ENCODE results near the gene ENGASE.
A peak's percentile ranks its signal among the peaks of the same experiment; 100 is the strongest.

Gene ENGASE

GRCh38 chr17:79096477-79096876 lies 21.9 kb downstream of the ENGASE start:
- DNase-seq: no peak

DNA sequence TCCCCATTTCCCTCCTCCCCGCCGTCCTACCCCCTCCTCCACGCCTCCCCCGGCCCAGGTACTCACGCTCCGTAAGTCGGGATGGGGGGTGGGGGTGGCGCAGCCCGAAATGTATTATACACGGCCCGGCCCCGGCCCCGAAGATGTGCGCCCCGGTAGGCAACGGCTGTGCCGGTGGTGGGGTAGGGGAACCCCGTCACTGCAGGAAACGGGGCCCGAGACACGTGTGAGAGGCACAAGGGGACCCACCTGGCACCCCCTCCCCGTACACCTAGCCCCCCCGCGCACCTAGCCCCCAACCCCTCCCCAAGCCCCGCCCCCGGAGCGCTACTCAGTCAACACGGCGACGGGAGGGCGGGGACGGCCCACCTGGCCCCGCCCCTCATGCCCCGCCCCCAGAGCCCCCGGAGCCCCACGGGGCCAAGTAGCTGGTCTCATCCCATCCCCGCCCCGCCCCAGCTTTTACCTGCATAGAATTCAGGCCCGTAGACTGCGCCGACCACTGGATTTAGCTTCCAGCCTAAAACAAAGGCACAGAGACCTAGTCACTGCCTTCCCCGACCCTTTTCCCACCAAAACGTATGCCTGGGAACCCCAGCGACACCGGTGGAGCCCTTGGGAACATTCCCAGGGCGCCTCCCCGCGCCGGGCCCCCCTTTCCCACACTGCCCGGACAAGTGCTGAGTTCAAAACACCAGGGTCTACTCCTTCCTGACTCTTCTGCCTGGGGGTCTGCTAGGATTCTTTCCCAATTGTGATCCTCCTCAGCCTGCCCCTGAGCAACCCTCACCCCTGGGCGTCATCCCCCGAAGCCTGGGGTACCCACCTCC lies 22.8 kb downstream of the ENGASE start:
- DNase-seq: peak; percentile 14

DNA sequence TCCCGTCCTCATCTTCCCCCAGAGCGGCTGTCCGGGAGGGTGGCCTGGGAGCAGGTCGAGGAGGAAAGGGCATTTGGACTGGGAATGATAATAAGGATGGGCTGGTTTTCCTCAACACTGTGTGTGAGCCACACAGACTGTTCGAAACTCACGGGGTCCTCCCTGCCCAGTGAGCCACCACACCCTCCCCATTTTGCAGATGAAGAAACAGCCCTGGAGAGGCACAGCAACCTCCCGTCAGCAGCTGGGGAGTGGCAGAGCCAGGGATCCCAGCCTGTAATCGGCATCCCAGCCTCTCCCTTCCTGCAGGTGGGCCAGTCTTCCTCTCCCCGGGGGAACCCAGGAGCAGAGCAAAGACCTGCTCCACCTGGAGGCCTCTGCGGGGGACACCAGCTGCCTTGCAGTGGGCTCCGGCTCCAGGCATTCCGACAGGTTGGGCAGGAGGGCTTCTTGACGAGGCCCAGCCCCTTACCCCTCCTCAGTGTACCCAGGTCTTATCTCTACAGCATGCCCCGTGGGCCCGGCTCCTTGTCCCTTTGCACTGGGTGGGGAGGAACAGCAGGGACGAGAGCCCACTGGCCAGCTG lies 23.8 kb downstream of the ENGASE start:
- DNase-seq: no peak

- DNase-seq: no peak
Measured at GRCh38 chr17:79100405-79100804, 25.8 kb downstream of the ENGASE start.

DNA sequence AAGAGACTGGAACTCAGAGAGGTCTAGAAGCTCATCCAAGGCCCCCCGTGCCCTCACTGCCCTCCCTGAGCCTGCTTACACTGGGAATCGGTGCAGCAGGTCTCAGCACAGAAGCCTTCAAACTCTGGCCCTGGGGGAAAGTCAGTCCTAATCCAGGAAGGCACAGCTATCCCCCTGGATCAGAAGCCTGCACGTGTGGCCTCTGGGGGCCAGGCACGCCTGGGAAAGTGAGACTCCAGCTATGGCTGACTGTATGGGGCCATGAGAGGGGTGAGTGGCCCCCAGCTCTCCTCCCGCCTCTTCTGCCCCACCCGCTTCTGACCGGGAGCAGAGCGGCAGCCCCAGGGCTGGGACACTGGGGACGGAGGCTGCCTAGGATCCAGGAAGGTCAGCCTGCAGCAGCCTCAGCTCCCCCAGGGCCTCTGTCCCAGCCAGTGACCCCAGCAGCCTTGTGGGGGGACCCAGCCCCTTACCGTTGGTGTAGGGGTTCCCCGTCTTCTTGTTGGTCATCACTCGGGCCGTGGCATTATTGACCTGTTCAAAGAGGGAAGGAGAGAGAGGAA lies 26.6 kb downstream of the ENGASE start:
- no peak for DNase-seq

DNA sequence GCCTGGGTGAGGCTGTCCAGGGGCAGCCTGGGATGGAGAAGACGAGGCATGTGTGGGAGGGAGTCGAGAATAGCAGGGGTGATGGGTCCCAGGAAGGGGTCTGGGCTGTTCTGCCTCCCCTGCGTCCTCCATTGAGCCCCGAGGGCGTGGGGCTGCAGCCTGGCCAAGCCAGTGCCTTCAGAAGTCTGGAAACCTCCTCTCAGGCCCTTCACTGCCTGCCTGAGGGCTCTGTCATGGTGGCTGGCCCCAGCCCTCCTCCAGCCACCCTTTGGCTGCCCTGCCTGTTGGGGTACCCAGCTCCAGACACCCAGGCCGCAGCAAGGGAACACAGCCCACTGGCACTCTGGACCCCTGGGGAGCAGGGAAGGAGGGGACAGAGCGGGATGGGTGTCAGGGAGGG lies 27.6 kb downstream of the ENGASE start:
- DNase-seq: no peak

GRCh38 chr17:79104898-79105600 lies 30.4 kb downstream of the ENGASE start:
- no peak for DNase-seq

DNA sequence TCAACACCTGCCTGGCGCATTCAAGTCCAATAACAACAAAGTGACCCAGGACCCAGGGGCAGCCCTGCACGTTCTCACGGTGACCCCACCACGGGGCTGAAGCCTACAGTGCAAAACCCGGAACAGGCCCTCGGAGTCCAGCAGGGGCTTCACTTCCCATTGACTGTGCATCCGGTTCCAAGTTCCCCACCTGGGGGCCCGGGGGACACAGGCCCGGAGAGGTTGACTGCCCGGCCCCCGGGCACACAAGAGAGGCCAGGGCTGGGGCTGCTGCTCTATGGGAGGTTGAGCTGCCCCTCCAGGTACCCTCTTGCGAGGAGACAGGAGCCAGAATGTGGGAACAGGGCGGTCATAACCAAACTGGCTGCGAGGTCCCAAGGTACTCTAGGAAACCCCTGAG lies 31.3 kb downstream of the ENGASE start:
- DNase-seq: no peak

DNA sequence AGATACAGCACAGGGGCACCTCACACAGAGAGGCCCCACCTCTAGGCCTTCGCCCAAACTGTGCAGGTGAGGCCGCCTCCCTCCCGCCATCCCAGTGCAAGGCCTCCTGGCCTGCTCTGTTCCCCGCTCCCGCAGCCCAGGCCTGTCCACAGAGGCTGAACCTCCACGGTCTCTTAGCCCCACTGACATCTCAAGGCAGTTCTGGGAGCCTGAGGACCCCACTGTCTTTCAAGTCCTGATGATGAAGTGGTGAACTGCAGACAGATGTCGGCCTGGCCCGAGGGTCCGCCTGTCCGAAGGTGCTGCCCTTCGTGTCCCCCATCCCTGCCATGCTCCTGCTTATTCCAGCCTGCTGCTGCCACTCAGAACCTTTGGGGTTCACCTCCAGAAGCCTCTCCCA lies 32.3 kb downstream of the ENGASE start:
- no peak for DNase-seq

DNA sequence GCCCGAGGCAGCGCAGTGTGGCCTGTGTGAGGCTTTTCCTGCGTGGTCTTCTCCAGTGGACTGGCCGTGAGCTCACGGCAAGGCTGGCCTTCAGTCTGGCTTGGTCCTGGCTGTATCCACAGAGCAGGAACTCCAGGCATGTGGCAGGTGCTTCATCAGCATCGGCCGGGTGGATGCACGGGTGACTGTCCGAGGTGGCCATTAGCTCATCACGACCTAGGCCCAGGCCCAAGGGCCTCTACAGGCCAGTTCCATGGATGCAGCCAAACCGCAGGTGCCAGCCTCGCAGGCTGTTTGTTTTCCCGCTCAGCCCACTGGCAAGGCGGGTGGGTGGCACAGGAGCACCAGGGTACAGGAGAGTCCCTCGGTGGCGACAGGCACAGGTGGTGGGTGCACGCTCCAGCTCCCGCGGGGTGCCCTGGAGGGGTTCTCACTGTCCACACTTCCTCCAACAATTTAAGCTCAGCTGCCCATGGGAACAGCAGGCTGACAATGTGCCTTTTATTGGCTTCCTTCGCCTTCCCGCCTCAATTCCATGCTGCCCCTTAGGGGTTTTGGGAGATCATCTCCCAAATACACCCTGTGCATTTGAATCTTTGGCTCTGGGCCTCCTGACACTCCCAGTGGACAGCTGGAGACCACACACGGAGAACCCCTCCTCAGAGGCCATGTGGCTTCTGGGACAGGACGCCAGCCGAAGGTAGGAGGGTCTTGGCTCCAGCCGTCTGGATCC lies 33.0 kb downstream of the ENGASE start:
- DNase-seq: no peak

DNA sequence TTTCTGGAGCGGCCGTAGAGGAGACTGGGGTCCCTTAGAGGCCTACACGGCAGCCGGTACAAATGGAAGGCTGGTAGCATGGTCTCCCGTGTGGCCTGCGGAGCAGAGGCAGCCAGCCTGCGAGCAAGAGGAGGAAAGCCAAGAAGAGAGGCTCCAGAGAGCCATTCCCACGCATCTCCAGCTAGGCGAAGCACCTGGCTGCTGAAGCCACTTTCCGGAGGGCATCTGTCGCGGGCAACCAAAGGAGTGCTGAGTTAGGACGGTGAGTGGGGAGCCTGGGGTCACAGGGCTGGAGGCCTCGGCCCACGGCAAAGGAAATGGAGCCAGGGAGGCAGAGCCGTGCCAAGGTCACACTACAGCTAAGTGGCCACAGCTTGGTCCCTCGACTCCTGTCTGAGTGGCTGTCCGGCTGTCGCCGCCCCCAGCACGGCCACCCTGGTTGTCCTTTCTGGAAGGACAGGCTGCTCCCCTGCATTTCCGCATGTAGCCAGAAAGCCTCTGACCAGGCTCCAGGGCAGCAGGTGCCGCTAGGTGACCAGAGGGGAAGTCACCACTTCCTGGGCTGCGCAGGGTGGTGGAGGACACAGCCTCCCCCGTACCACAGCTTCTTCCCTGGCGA lies 33.7 kb downstream of the ENGASE start:
- no peak for DNase-seq

- no peak for DNase-seq
Measured at GRCh38 chr17:79108870-79109269, 34.2 kb downstream of the ENGASE start.

GRCh38 chr17:79109584-79109983 lies 35.0 kb downstream of the ENGASE start:
- no peak for DNase-seq

GRCh38 chr17:79111097-79111496 lies 36.5 kb downstream of the ENGASE start:
- DNase-seq: no peak

DNA sequence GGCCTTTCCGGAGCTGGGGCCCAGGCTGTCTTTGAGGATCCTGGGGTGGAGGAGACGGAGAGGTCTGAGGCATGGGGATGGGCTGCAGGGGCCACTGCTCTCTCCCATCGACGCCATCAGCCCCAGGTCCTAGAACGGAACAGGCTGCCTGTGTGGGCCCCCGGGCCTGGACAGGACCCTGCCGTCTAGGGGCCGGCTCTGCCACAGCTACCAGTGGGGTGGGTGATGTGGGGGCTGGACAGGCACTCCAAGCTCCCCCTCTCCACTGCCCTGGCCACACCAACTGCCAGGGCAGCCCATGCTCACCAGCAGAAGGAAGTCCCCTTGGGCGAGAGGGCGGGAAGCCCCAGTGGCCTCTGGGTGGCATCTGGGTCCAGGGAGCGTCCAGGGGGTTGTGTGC lies 37.8 kb downstream of the ENGASE start:
- DNase-seq: no peak

DNA sequence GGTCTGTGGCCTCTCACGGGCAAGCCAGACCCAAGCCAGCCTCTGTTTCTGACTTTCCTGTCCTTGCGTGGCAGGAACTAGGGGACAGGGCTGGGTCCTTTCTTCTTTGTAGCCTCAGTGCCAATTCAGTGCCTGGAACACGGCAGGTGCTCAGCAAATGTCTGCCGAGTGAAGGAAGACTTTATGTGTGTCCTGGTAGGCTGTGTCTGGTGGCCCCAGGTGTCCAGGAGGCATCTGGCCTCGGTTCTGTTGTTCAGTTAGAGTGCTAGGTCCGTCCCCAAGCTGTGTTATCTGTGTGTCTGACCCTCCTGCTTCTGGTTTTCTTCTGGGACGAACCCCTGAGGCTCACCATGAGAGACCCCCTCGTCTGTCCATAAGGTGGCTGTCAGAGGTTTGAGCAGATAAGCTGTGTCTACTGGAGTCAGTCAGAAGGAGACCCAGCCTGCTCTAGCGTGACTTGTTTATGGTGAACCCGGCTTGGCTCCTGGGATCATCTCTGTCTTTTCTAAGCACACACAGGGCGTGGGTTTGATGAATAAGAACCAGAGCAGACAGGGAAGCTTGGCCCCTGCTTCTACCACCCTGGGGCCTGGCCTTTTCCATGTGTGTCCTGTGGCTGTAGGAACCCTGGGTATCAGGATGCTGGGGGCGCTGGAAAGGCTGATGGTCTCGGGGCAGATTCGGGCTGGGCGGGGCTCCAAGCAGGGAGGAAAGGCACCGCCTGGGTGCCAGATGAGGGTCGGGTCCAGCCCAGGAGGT lies 39.3 kb downstream of the ENGASE start:
- no peak for DNase-seq

GRCh38 chr17:79114458-79115301 lies 40.1 kb downstream of the ENGASE start:
- no peak for DNase-seq

- DNase-seq: no peak
Measured at GRCh38 chr17:79115487-79115886, 40.9 kb downstream of the ENGASE start.

- DNase-seq: no peak
Measured at GRCh38 chr17:79116575-79117368, 42.1 kb downstream of the ENGASE start.
